CD8-positive, alpha-beta memory T cell (primary cell): Measurements from ENCODE around the gene ARID4B. TPM values are rescaled to one million over a fixed set of nuclear protein-coding genes. Genes with fewer than 3 reads are reported as not detected.
"Not testable (repeated sequence)": the region's sequence is repeated elsewhere in the genome, so short reads cannot be mapped to it uniquely, and the experiment has no call there.

Source experiments
- CTCF ChIA-PET: fragments of 350-600 bp; sonication (Branson Sonifier 250); formaldehyde crosslinking; loops from one replicate; lab custom pipeline; 2021; ENCODE audit warnings: antibody characterized with exemption; lab: Charles Lee
- POLR2A ChIA-PET: fragments of 350-600 bp; sonication (Branson Sonifier 250); formaldehyde crosslinking; loops from one replicate; lab custom pipeline; 2021; ENCODE audit warnings: antibody characterized with exemption; lab: Charles Lee
- DNase-seq, 5 donors: peaks; one replicate each; pipeline versions ENCODE4 v3.0.0 to v3.0.0-alpha.2; 2020 to 2022; ENCODE audit warnings: mixed read lengths in 1 of 5
- H3K27ac ChIP-seq: one replicate; pipeline ENCODE4 v1.7.0; 2013; ENCODE audit warnings: low read depth, mild to moderate bottlenecking, low read length, moderate library complexity
- H3K27me3 ChIP-seq: 2 replicates; pipeline ENCODE4 v1.7.0; 2013; ENCODE audit warnings: low read length, mild to moderate bottlenecking; ENCODE audit not compliant: insufficient read depth, poor library complexity, severe bottlenecking
- H3K36me3 ChIP-seq: 2 replicates; pipeline ENCODE4 v1.7.0; 2013; ENCODE audit warnings: mild to moderate bottlenecking, low read length, moderate library complexity; ENCODE audit not compliant: insufficient read depth
- H3K4me1 ChIP-seq: 2 replicates; pipeline ENCODE4 v1.7.0; 2013; ENCODE audit warnings: mild to moderate bottlenecking, low read length, moderate library complexity; ENCODE audit not compliant: insufficient read depth
- H3K4me3 ChIP-seq: 2 replicates; pipeline ENCODE4 v1.7.0; 2013; ENCODE audit warnings: mild to moderate bottlenecking, low read length
- H3K9me3 ChIP-seq: 2 replicates; pipeline ENCODE4 v1.7.0; 2013; ENCODE audit warnings: mild to moderate bottlenecking, low read length
- H3K27ac Mint-ChIP-seq, 8 donors: one replicate each; pipeline ENCODE4 v1.8.0; 2020 to 2021; ENCODE audit warnings: mixed read lengths in 8 of 8, mild to moderate bottlenecking in 6 of 8, inconsistent platforms in 3 of 8, moderate library complexity in 3 of 8
- H3K27me3 Mint-ChIP-seq, 2 donors: one replicate each; pipeline ENCODE4 v1.8.0; 2020 to 2021; ENCODE audit warnings: mixed read lengths in 2 of 2, mild to moderate bottlenecking in 1 of 2, moderate library complexity in 1 of 2
- H3K36me3 Mint-ChIP-seq, 3 donors: one replicate each; pipeline ENCODE4 v1.8.0; 2020 to 2021; ENCODE audit warnings: mixed read lengths in 3 of 3, inconsistent platforms in 1 of 3, mild to moderate bottlenecking in 1 of 3
- H3K4me1 Mint-ChIP-seq, 3 donors: one replicate each; pipeline ENCODE4 v1.8.0; 2020 to 2021; ENCODE audit warnings: mixed read lengths in 3 of 3, inconsistent platforms in 1 of 3, mild to moderate bottlenecking in 1 of 3
- H3K4me3 Mint-ChIP-seq, 7 donors: one replicate each; pipeline ENCODE4 v1.8.0; 2020 to 2021; ENCODE audit warnings: mixed read lengths in 7 of 7, mild to moderate bottlenecking in 6 of 7, moderate library complexity in 4 of 7, inconsistent platforms in 2 of 7
- H3K9me3 Mint-ChIP-seq, 5 donors: one replicate each; pipeline ENCODE4 v1.8.0; 2020 to 2022; ENCODE audit warnings: mixed read lengths in 5 of 5, mild to moderate bottlenecking in 3 of 5, moderate library complexity in 2 of 5, inconsistent platforms in 1 of 5
- polyA plus RNA-seq: library from polyadenylated mRNA; unstranded; fragments of 300-500 nt; fragmentation: Illumina TruSeq; gene quantifications from one replicate; pipeline ENCODE4 v1.2.3, GENCODE V29; 2021
- total RNA-seq, 2 experiments: library from RNA; stranded (reverse); gene quantifications; one replicate each; pipeline ENCODE4 v1.2.3, GENCODE V29; 2021

ARID4B gene
- total and polyA plus RNA-seq, 3 experiments from 2014 or later, result 39.9 to 88.6 (median 43.0) TPM

DNA sequence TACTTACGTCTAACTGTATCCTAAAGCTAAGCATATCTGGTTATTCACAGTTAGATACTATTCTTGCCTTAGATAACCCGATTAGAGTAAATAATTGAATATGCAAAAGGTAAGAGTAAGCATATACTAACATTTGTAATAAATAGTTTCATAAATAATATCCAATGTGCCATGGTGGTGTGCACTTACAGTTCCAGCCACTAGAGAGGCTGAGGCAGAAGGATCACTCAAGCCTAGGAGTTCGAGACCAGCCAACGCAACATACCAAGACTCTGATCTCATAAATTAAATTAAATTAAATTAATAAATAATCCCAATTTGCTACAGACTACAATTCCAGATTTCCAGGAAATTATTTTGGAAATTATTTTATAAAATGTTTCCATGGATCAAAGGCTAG is 12.2 kb downstream of the ARID4B start:
- Histone ChIP-seq H3K9me3 (no peaks in the 10 kb centered on the region), H3K27ac (no peak overlapping the region), H3K4me1 (peaks cover 67% of the 10 kb centered on the region), H3K27me3 (no peaks in the 10 kb centered on the region), H3K4me3 (no peak overlapping the region), H3K36me3 (no peaks in the 10 kb centered on the region)
- Mint-ChIP-seq H3K27me3 (no peaks in the 10 kb centered on the region), H3K4me1 (peaks cover 70 to 87% (median 82%) of the 10 kb centered on the region in 3 donors), H3K4me3 (no peak overlapping the region), H3K9me3 (no peaks in the 10 kb centered on the region), H3K36me3 (peaks cover 6 to 41% (median 13%) of the 10 kb centered on the region in 3 donors), H3K27ac (no peak overlapping the region)
- POLR2A ChIA-PET, result interaction anchor here (1.1 kb wide), 1 partner anchor 55 kb away, joined by 3 read pairs; no protein-coding TSS in a partner anchor
- no peak for DNase-seq
- CTCF ChIA-PET, result no interaction called here

DNA sequence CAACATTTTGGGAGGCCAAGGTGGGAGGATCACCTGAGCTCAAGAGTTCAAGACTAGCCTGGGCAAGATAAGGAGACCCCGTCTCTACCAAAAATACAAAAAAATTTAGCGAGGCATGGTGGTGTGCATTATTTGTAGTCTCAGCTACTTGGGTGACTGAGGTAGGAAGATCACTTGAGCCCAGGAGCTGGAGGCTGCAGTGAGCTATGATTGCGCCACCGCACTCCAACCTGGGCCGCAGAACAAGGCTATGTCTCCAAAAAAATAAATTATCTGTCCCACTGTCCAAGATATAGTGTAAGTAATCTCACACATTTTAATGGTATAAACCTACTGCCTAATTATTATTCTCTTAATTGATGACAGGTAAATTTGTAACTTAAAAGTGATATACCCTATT is 12.8 kb downstream of the ARID4B start:
- H3K27ac Mint-ChIP-seq, result peak overlapping the region in 4 of 8 donors; percentile 23 to 72 (median 32)
- Histone ChIP-seq H3K36me3 (no peaks in the 10 kb centered on the region), H3K4me1 (peaks cover 67% of the 10 kb centered on the region), H3K4me3 (no peak overlapping the region), H3K9me3 (no peaks in the 10 kb centered on the region), H3K27ac (no peak overlapping the region), H3K27me3 (no peaks in the 10 kb centered on the region)
- peak overlapping the region in 6 of 7 donors; percentile 11 to 67 (median 24) for H3K4me3 Mint-ChIP-seq
- no peak for DNase-seq
- no peaks in the 10 kb centered on the region for H3K9me3 Mint-ChIP-seq
- H3K36me3 Mint-ChIP-seq, result peaks cover under 1 to 39% (median 9%) of the 10 kb centered on the region in 3 donors
- ChIA-PET CTCF (no interaction called here), POLR2A (interaction anchor here (1.1 kb wide), 1 partner anchor 54 kb away, joined by 3 read pairs; no protein-coding TSS in a partner anchor)
- peaks cover 68 to 87% (median 82%) of the 10 kb centered on the region in 3 donors for H3K4me1 Mint-ChIP-seq
- no peaks in the 10 kb centered on the region for H3K27me3 Mint-ChIP-seq

DNA sequence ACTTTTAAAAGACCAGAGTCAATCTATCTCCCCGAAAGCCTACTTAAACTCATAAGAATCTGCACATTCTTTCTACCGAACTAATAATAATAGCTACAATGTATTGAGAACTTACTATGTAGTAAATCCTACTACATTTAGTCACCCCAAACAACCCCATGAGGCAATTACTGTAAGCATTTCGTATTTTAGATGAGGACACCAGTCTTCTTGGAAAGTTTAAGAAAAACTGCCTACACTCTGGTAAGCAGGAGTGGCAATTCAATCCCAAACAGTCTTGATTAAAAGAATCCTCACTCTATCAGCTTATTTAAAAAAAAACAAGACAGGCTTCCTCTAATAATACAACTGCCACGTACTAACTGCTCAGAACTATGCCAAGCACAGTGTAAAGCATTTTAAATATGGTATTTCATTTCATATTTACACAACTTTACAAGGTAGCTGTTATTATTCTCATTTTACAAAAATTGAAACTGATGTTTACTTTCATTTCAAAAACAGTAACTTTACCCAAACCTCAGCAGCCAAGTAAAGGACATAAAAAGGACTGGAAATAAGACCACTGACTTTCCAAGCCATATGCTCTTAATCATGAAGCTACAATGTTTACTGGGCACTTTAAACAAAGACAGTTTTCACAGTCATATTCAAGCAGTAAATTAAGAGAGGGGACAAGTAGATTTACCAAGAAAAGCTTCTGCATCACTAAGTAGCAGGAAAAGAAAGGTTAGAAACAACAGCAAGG is 13.9 kb downstream of the ARID4B start:
- ChIA-PET CTCF (no interaction called here), POLR2A (interaction anchor here (1.3 kb wide), 1 partner anchor 21 kb away, joined by 3 read pairs; no protein-coding TSS in a partner anchor)
- Mint-ChIP-seq H3K9me3 (no peaks in the 10 kb centered on the region), H3K27ac (peak overlapping the region in 6 of 8 donors; percentile 28 to 73 (median 54)), H3K36me3 (peaks cover 0 to 34% (median 9%) of the 10 kb centered on the region in 3 donors), H3K4me3 (peak overlapping the region in 6 of 7 donors; percentile 25 to 71 (median 48)), H3K4me1 (peaks cover 61 to 81% (median 78%) of the 10 kb centered on the region in 3 donors), H3K27me3 (no peaks in the 10 kb centered on the region)
- Histone ChIP-seq H3K4me3 (no peak overlapping the region), H3K27ac (no peak overlapping the region), H3K4me1 (peaks cover 65% of the 10 kb centered on the region), H3K36me3 (no peaks in the 10 kb centered on the region), H3K9me3 (no peaks in the 10 kb centered on the region), H3K27me3 (no peaks in the 10 kb centered on the region)
- no peak for DNase-seq

DNA sequence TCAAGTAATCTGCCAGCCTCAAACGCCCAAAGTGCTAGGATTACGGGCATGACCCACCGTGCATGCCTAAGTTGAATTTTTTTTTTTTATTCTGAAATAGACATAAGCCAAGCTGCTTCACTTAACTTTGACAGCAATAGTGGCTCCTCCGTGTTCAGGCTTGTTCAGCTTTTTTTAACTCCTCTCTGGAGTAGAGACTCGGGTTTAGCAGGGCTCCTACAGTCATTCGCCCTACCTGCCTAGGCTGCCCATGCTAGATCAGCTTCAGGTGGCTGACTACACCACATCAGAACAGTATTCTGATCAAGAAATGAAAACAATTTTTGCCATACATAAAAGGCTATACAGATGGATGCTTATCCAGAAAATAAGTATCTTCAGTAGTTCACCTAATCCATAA is 14.7 kb downstream of the ARID4B start:
- H3K4me3 Mint-ChIP-seq, result peak overlapping the region; percentile 14 to 71 (median 46)
- no peak overlapping the region for H3K27ac ChIP-seq
- no peaks in the 10 kb centered on the region for H3K9me3 Mint-ChIP-seq
- no peaks in the 10 kb centered on the region for H3K36me3 ChIP-seq
- CTCF ChIA-PET, result no interaction called here
- POLR2A ChIA-PET, result interaction anchor here (1.3 kb wide), 2 partner anchors 11 to 20 kb away, joined by 3 read pairs; no protein-coding TSS in a partner anchor
- H3K27me3 ChIP-seq, result no peaks in the 10 kb centered on the region
- H3K4me1 Mint-ChIP-seq, result peaks cover 53 to 73% (median 70%) of the 10 kb centered on the region in 3 donors
- no peak overlapping the region for H3K4me3 ChIP-seq
- H3K9me3 ChIP-seq, result no peaks in the 10 kb centered on the region
- H3K36me3 Mint-ChIP-seq, result peaks cover 0 to 26% (median under 1%) of the 10 kb centered on the region in 3 donors
- DNase-seq, result no peak
- peaks cover 57% of the 10 kb centered on the region for H3K4me1 ChIP-seq
- no peaks in the 10 kb centered on the region for H3K27me3 Mint-ChIP-seq
- peak overlapping the region; percentile 4 to 77 (median 32) for H3K27ac Mint-ChIP-seq

DNA sequence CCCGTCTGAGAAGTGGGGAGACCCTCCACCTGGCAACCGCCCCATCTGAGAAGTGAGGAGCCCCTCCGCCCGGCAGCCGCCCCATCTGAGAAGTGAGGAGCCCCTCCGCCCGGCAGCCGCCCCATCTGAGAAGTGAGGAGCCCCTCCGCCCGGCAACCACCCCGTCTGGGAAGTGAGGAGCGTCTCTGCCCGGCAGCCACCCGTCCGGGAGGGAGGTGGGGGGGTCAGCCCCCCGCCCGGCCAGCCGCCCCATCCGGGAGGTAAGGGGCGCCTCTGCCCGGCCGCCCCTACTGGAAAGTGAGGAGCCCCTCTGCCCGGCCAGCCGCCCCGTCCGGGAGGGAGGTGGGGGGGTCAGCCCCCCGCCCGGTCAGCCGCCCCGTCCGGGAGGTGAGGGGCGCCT is 18.8 kb downstream of the ARID4B start:
- H3K27me3 ChIP-seq, H3K9me3 ChIP-seq, H3K27ac ChIP-seq, CTCF ChIA-PET, DNase-seq, H3K4me3 ChIP-seq, H3K36me3 ChIP-seq, H3K27me3 Mint-ChIP-seq, H3K9me3 Mint-ChIP-seq, H3K4me3 Mint-ChIP-seq, H3K27ac Mint-ChIP-seq, POLR2A ChIA-PET: not testable (repeated sequence)
- Mint-ChIP-seq H3K36me3 (peaks cover 0 to 19% (median 0%) of the 10 kb centered on the region in 3 donors), H3K4me1 (peaks cover 61 to 78% (median 77%) of the 10 kb centered on the region in 3 donors)
- H3K4me1 ChIP-seq, result peaks cover 59% of the 10 kb centered on the region

DNA sequence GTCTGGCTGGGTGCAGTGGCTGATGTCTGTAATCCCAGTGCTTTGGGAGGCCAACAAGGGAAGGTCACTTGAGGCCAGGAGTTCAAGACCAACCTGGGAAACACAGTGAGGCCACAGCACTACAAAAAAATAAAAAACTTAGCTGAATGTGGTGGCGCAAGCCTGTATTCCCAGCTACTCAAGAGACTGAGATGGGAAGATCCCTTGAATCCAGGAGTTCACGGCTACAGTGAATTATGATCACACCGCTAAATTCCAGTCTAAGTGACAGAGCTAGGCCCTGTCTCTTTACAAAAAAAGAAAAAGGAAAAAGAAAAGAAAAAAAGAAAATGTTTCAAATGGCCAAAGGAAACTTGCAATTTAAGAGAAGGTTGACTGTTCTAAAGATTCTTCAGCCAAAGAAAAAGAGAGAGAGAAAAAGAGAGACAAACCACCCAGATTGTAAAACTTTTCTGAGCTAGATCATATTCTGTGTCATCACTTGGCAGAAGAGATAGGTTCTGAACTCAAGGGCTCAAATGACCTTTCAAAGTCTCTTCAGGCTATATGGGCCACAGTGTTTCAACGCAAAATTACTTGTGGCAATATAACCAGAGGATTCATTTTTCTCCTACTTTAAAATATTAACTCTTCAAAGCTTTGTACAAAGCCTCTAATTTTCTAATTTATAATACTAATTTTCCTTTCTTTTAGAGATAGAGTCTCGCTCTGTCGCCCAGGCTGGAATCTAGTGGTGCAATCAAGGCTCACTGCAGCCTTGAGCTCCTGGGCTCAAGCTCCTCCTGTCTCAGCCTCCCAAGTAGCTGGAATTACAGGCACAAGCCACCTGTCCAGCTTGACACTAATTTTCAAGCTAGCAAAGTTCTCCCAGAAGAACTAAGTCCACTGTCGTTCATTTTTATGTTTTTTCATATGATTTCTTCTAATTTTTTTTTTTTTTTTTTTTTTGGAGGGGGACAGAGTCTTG is 20.5 kb downstream of the ARID4B start:
- Histone ChIP-seq H3K4me3 (no peak overlapping the region), H3K27ac (no peak overlapping the region), H3K36me3 (no peaks in the 10 kb centered on the region), H3K9me3 (no peaks in the 10 kb centered on the region), H3K27me3 (no peaks in the 10 kb centered on the region), H3K4me1 (peaks cover 56% of the 10 kb centered on the region)
- ChIA-PET CTCF (interaction anchor here (0.6 kb wide), 1 partner anchor 108 kb away, joined by 3 read pairs; no protein-coding TSS in a partner anchor), POLR2A (interaction anchor here (1.2 kb wide), 1 partner anchor 21 kb away, joined by 5 read pairs; the partner anchor contains the start of genes ARID4B and GGPS1)
- peaks cover 57 to 77% (median 76%) of the 10 kb centered on the region in 3 donors for H3K4me1 Mint-ChIP-seq
- H3K27me3 Mint-ChIP-seq, result no peaks in the 10 kb centered on the region
- H3K9me3 Mint-ChIP-seq, result no peaks in the 10 kb centered on the region
- peak overlapping the region in 1 of 7 donors; percentile 32 for H3K4me3 Mint-ChIP-seq
- H3K27ac Mint-ChIP-seq, result peak overlapping the region in 7 of 8 donors; percentile 57 to 92 (median 70)
- DNase-seq, result no peak
- H3K36me3 Mint-ChIP-seq, result peaks cover 0 to 19% (median 0%) of the 10 kb centered on the region in 3 donors

DNA sequence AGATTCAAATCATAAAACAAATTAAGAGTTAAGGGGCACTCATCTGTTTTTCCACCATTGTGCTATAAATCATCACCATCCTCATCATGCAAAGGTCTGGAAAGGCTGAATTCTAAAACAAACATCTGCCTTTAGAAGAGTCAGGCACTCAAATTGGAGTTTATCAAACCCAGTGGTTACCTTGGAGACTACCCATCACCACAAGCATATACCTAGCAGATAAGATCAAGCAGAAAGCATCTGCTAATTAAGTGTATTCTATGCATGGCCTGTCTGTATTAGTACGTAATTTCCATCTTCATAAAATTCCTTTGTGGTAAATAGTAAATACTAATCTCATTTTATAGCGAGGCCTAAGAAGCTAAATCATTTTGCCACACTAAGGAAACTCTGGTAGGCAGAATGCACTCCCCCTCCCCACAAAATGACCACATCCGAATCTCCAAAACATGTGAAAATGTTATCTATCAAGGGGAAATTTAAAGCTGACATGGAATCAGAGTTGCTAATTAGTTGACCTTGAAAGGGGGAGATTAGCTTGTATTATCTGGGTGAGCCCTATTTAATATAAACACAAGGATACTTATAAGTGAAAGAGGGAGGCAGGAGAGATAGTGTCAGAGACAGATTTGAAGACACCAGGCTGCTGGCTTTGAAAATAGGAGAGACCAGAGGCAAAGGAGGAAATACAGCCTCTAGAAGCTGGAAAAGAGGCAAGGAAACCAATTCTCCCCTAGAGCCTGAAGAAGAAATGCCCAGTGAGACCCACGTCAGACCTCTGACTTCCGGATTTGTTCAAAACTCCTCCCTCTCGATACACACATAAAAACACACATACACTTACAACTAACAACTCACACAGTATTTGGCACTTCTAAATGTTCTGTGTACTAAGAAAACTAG is 23.2 kb downstream of the ARID4B start:
- no peaks in the 10 kb centered on the region for H3K36me3 ChIP-seq
- peak overlapping the region; percentile 8 for H3K4me3 ChIP-seq
- Mint-ChIP-seq H3K27me3 (no peaks in the 10 kb centered on the region), H3K27ac (peak overlapping the region; percentile 88 to 98 (median 96)), H3K9me3 (no peaks in the 10 kb centered on the region), H3K4me1 (peaks cover 48 to 71% (median 63%) of the 10 kb centered on the region in 3 donors), H3K4me3 (peak overlapping the region; percentile 55 to 75 (median 69)), H3K36me3 (peaks cover 0 to 8% (median 0%) of the 10 kb centered on the region in 3 donors)
- H3K9me3 ChIP-seq, result no peaks in the 10 kb centered on the region
- no peaks in the 10 kb centered on the region for H3K27me3 ChIP-seq
- H3K4me1 ChIP-seq, result peaks cover 62% of the 10 kb centered on the region
- ChIA-PET POLR2A (no interaction called here), CTCF (interaction anchor here (0.6 to 1.4 kb wide), 2 partner anchors 12 to 205 kb away, joined by 3 read pairs; no protein-coding TSS in a partner anchor)
- H3K27ac ChIP-seq, result peak overlapping the region; percentile 48
- peak in 3 of 5 donors; percentile 31 to 56 (median 40) for DNase-seq
